Measurements from ENCODE around the gene ITLN2.
"Not testable (repeated sequence)": the region's sequence is repeated elsewhere in the genome, so short reads cannot be mapped to it uniquely, and the experiment has no call there.

Gene ITLN2

GRCh38 chr1:160904783-160905616 is 49.6 kb downstream of the ITLN2 start:
- DNase-seq: no peak

GRCh38 chr1:160902251-160902650 is 52.4 kb downstream of the ITLN2 start:
- DNase-seq: not testable (repeated sequence)

- DNase-seq: no peak
Measured at GRCh38 chr1:160901768-160902167, 52.8 kb downstream of the ITLN2 start.

- not testable (repeated sequence) for DNase-seq
Measured at GRCh38 chr1:160900683-160901082, 53.9 kb downstream of the ITLN2 start.
